Hematopoietic multipotent progenitor cell treated with erythropoietin and hydrocortisone succinate and interleukin-3 and kit ligand, for 6 days (in vitro differentiated cells): ENCODE results near the gene USP22.
A peak's percentile ranks its signal among the peaks of the same experiment; 100 is the strongest.

Source experiments
- DNase-seq: peaks from one replicate; pipeline ENCODE4 v3.0.0-alpha.2; 2015

Gene USP22

DNA sequence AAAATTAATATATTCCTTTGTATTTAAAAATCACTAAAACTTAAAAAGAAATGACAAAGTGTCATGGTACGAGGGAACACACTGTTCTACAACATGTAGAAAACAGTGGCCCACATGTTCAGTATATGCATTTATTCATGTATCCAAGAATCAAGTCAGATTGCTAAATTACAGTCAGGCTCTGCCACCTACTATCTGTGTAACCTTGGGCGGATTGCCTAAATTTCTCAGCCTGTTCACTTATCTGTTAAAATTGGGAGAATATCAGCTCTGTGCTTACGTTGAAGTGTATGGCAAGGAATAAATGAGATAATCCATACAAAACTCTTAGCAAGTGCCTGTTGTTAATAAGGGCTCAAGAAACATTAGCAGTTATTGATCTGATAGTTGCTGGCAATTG is 3.4 kb upstream of the USP22 start:
- DNase-seq, result peak; percentile 60

DNA sequence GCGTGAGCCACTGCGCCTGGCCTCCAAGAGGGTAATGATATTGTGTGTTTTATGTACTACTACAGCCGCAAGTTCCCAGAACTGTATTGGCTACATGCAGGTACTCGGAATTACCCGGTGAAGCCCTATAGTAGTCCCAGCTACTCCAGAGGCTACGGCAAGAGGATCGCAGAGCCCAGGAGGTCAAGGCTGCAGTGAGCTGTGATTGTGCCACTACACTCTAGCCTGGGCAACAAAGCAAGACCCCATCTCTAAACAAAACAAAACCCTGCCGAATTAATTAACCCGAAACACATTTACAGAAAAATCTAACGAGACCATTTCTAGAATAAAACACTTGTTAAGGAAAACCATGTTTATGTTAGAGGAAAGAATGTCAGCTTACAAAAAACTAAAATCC is 2.2 kb upstream of the USP22 start:
- DNase-seq, result no peak

- peak; percentile 99 for DNase-seq
Observed at GRCh38 chr17:21043296-21044232, 753 bp upstream of the USP22 start.

- peak; percentile 89 for DNase-seq
Observed at GRCh38 chr17:21041741-21042457, 912 bp downstream of the USP22 start.

- peak; percentile 86 for DNase-seq
Observed at GRCh38 chr17:21039839-21040575, 2.8 kb downstream of the USP22 start.

GRCh38 chr17:21037117-21037803 is 5.6 kb downstream of the USP22 start:
- no peak for DNase-seq

DNA sequence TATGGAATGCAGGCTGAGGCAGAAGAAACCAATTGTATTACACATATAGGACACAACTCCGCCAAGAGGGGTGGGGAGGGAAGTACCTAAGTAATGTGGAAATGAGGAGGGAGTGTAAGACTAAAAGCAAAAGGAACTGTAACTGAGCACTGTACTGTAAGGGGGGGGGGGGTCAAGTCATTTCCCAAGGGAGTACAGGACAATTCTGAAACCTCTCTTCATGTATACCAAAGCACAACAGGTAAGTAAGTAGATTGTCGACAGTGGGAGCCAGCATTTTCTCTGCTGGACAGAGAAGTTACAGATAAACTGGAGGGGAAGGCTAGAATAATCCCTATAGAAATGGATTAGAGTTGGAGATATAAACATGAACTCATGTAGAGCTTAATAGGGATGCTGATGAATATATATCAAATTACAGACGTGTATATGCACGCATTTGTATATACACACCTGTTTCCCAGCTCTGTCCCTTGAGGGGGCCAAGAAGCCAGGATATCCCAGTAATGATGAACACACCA is 6.4 kb downstream of the USP22 start:
- DNase-seq, result no peak

- DNase-seq, result peak; percentile 20
Observed at GRCh38 chr17:21035406-21035805, 7.4 kb downstream of the USP22 start.

DNA sequence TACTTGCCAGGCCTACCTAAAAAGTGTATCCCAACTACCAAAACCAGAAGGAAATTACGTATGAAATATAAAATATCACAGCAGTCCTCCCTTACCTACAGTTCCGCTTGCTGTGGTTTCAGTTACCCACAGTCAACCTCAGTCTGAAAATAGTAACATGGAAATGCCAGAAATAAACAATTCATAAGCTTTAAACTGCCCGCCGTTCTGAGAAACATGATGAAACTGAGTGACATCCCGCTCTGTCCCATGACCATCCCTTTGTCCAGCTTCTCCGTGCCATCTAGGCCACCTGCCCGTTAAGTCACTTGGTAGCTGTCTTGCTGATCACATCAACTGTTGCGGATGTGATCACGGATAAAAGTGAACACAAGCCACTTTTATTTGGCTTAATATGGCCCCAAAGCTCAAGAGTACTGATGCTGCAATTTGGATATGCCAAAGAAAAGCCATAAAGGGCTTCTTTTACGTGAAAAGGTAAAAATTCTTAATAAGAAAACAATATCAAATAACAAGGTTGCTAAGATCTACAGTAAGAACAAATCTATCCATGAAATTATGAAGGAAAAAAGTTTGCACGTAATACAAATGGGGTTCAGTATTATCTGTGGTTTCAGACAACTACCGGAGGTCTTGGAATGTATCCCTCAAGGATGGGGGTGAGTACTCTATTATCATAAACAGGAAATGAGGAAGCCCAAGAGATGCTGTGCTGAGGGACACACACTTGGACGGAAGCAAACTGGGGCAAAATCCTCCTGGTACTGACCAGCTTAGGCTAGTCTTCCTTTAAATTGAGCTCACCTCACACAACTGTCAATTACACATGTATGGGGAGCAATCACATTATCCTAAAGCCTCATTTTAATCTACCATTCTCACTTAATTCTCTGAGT is 8.2 kb downstream of the USP22 start:
- peak; percentile 30 for DNase-seq

DNA sequence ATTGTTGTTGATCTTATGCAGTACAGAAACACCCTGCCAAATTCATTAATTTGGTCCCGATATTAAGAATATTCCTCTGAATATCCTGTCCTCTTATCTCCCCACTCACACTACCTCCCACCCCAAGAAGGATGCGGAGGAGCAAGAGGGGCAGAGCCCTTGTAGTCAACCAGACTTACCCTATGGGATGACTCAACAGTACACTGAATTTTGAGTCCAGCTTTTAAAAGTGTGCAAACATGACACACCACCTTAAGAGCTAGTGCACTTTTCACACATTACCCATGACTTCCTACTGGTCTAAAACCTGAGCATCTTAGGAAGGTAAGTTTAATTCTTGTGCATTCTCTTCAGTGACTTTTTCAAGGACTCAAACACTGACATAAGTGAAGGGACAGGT is 9.5 kb downstream of the USP22 start:
- DNase-seq, result peak; percentile 27

DNA sequence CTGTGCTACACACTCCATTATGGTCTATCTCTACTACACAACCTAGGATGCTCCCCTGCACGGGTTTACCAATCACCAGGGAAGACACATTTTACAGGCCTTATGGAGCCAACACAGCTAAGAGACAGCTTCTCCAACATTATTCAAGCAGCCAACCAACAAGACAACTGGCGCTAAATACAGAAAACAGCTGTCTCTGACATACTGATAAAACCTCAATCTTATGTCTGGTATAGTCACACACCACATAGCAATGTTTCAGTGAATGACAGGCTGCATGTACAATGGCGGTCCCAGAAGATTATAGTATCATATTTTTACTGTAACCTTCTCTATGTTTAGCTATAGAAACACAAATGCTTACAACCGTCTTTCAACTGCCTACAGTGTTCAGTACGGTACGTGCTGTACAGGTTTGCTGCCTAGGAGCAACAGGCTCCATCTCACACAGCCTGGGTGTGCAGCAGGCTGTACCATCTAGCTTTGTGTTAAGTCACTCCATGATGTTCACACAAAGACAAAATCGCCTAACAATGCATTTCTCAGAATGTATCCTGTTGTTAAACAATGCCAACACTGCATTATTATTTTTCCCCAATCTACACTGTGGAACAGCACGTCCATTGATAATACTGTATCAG is 10.9 kb downstream of the USP22 start:
- DNase-seq, result no peak

- DNase-seq, result no peak
Observed at GRCh38 chr17:21030375-21030774, 12.4 kb downstream of the USP22 start.

- no peak for DNase-seq
Observed at GRCh38 chr17:21029515-21029914, 13.3 kb downstream of the USP22 start.

- DNase-seq, result no peak
Observed at GRCh38 chr17:21029036-21029435, 13.8 kb downstream of the USP22 start.

- no peak for DNase-seq
Observed at GRCh38 chr17:21028192-21028591, 14.6 kb downstream of the USP22 start.

DNA sequence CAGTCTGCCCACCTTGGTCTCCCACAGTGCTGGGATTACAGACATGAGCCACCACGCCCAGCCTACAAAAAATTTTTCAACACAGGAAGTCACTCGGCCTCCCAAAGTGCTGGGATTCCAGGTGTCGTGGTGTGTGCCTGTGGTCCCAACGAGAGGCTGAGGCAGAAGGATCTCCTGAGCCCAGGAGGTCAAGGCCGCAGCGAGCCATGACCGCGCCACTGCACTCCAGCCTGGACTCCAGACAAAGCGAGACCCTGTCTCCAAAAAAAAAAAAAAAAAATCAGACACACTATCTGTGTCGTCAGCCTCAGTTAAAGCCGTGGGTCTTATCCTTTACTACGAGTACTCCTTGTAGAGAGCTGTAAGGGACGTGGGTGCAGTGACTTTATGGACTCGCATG is 15.8 kb downstream of the USP22 start:
- no peak for DNase-seq

DNA sequence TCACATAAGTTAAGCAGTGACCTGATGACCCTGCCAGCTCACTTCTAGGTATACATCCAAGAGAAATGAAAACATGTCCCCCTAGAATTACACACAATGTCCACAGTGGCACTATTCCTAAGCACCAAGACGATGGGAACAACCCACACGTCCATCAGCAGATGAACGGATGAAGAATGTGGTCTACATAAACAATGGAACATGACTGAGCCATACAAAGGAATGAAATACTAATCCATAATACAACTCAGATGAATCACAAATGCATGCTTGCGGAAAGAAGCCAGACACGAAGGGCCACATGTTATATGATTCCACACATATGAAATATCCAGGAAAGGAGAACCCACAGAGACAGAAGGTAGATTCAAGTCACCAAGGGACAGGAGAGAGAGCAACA is 17.4 kb downstream of the USP22 start:
- no peak for DNase-seq

DNA sequence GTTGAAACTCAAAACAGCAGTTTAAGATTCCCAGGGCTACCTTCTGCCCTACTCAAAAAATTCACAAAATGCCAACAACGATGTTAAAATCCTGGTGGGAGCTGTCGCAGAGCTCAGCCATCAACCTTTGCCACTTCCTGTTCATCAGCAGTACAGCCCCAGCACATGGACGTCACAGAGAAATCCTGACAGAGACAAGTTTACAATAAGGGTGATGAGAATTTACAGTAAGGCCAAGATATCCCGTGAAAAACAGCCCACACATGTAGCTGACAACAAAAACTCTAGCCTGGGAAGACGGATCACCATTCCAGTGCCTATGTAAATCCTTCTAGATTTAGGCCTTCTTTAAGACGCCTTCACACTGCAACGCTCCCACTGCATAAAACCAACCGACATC is 18.8 kb downstream of the USP22 start:
- no peak for DNase-seq

GRCh38 chr17:21021208-21021803 is 21.5 kb downstream of the USP22 start:
- no peak for DNase-seq

GRCh38 chr17:21020622-21021021 is 22.2 kb downstream of the USP22 start:
- no peak for DNase-seq
